HEK293T (cell line): ENCODE data around the gene MAPK1.

Experiments used
- BHLHE40 ChIP-seq: fragments of 450-650 bp; IDR thresholded peaks from 2 replicates; pipeline ENCODE4 v1.6.1; 2016; ENCODE audit warnings: mild to moderate bottlenecking, moderate library complexity, borderline replicate concordance
- FOXK2 ChIP-seq: fragments of 450-650 bp; IDR thresholded peaks from 2 replicates; pipeline ENCODE4 v1.6.1; 2016; ENCODE audit warnings: mild to moderate bottlenecking
- FOXM1 ChIP-seq: fragments of 450-650 bp; IDR thresholded peaks from 2 replicates; pipeline ENCODE4 v1.6.1; 2017; ENCODE audit warnings: mild to moderate bottlenecking, borderline replicate concordance
- HDGF ChIP-seq: fragments of 450-650 bp; IDR thresholded peaks from 2 replicates; pipeline ENCODE4 v1.6.1; 2017; ENCODE audit warnings: antibody characterized with exemption, borderline replicate concordance
- LEF1 ChIP-seq: fragments of 450-650 bp; IDR thresholded peaks from 2 replicates; pipeline ENCODE4 v1.6.1; 2017; ENCODE audit warnings: mild to moderate bottlenecking, borderline replicate concordance
- SP1 ChIP-seq: fragments of 450-650 bp; IDR thresholded peaks from 2 replicates; pipeline ENCODE4 v1.6.1; 2017
- SUZ12 ChIP-seq: fragments of 450-650 bp; IDR thresholded peaks from 2 replicates; pipeline ENCODE4 v1.6.1; 2016; ENCODE audit warnings: mild to moderate bottlenecking
- TF ChIP-seq, protein P1 (sequence below): fragments of 450-650 bp; IDR thresholded peaks from 2 replicates; pipeline ENCODE4 v1.6.1; 2016

DNA sequence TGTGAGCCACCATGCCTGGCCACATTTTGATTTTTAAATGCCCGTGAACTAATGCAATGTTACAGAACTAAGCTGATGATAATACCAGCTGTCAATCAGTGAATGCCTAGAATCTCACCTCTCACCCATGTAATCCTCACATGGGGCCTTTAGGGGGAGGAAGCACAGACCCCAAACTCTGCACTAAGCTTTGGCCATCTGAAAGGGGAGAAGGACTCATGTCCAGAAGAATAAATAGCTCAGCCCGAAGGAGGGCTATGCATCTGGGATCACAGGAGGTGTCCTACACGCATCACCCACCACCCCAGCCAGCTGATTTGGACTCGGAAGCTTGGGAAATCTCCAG is 95.8 kb downstream of the MAPK1 start:
- TF ChIP-seq, protein P1, sequence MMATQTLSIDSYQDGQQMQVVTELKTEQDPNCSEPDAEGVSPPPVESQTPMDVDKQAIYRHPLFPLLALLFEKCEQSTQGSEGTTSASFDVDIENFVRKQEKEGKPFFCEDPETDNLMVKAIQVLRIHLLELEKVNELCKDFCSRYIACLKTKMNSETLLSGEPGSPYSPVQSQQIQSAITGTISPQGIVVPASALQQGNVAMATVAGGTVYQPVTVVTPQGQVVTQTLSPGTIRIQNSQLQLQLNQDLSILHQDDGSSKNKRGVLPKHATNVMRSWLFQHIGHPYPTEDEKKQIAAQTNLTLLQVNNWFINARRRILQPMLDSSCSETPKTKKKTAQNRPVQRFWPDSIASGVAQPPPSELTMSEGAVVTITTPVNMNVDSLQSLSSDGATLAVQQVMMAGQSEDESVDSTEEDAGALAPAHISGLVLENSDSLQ = peak; percentile 24; the same call in 1 of the 2 replicates
- TF ChIP-seq SP1 (no peak), HDGF (no peak), FOXK2 (no peak), SUZ12 (no peak), FOXM1 (no peak), BHLHE40 (no peak), LEF1 (no peak)
